ENCODE measurements around the gene IRF2.

GRCh38 chr4:184351560-184352451, 122.5 kb downstream of the IRF2 start:
- no peak for TF ChIP-seq CTCF (IDR thresholded peaks at IDR 0.05)
- TF ChIP-seq POLR2AphosphoS5 (IDR thresholded peaks at IDR 0.05) = no peak
- no peak for TF ChIP-seq POLR2A (IDR thresholded peaks at IDR 0.05)

Measured in suprapubic skin (tissue), 4 donors.